ENCODE data around the gene NREP. TPM values are rescaled to one million over a fixed set of nuclear protein-coding genes. Genes with fewer than 3 reads are reported as not detected.
A peak's percentile ranks its signal among the peaks of the same experiment; 100 is the strongest.

The NREP gene, protein sequence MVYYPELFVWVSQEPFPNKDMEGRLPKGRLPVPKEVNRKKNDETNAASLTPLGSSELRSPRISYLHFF
- total RNA-seq (2014; rRNA removed; shearing (Covaris generic)), result 143 and 152 TPM in 2 replicates

DNA sequence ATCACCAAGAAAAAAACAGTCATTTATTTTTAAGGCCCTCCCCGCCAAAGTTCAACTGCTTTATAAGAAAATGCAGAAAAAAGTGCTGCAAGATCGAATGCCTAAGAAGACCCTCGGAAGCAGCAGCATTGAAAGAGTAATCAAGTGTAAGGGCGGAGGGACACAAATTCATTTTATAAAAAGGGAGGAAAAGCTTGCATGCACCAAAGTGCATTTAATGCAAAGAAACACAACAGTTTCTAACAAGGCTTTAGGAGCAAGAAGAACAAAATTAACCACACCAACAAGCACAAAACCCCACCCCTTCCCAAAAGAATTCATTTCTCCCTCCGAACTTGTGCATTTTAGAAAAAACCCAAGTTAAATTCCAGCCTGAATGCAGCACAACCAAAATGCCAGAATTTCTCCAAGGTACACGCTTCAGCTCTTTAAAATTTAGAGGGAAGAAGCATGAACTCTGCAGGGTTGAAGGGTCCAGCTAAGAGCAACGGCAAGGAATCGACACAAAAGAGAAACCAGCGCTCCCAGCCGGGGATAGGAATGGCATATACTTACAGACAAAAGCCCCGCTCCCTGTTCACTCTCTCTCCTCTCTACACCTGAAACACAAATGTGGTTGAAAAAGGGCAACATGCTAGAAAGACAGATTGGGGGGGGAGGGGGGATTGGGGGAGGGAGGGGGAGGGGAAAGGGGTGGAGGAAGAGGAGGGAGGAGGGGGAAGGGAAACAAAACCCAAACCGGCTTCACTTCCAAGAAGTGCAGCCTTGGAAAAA is at the start of gene NREP:
NREP (minus strand) TSS at position 614 of the 774 bp plus-strand sequence. CDS start 1,422 bp downstream, outside the sequence.
- no peak for DNase-seq (ENCODE audit: low read depth)

DNA sequence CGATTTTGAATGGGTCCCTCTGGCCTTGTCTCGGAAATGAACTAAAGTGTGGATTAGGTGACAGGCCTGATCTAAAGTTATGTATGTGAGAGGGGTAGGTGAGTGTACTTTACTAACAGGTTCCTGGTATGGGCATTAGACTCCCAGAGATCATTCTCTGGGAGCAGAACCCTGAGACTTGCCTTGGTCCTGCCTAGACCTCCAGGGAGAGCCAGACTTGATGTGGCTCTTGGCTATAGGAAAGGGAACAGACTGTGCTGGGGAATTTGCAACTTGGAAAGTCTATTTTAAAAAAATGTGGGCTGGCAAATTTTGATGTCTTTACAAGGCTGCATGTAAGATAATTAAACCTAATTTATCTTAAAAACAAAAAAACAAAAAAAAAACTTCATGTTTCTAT is 49.8 kb upstream of the NREP start:
- no peak for DNase-seq (ENCODE audit: low read depth)

DNA sequence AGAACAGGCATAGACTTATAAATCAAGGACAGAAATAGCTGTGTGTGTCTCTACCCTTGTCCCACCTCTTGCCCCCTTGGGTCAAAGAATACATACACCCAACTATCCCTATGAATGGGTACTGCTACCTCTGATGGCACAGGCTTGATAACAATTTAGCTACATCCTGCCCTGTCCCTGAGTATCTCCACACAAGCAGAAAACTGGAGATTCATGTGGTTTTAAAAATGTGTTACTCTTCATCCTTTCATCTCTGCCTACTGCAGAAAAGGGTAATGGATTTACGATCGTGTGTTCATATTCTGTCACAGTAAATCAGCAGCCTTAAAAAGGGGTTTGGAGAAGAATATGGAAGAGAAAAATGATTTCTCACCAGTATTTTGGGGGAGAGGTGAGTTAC is 49.2 kb upstream of the NREP start:
- no peak for DNase-seq (ENCODE audit: low read depth)

DNA sequence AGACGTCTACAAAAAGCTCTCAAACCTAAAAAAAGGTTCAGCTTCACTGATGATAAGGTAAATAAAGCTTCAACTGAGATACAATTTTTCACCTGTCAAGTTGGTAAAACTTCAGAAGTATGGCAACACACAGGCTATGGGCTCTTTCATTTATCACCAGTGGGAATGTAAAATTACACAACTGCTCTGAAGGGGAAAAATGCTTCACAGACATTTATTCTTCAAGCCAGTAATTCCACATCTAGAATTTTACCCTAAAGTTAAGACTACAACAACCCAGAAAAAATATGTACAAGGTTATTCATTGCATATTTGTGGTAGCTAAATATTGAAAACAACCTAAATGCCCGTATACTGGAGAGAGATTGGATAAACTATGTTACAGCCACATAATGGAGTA is 48.1 kb upstream of the NREP start:
- no peak for DNase-seq (ENCODE audit: low read depth)

DNA sequence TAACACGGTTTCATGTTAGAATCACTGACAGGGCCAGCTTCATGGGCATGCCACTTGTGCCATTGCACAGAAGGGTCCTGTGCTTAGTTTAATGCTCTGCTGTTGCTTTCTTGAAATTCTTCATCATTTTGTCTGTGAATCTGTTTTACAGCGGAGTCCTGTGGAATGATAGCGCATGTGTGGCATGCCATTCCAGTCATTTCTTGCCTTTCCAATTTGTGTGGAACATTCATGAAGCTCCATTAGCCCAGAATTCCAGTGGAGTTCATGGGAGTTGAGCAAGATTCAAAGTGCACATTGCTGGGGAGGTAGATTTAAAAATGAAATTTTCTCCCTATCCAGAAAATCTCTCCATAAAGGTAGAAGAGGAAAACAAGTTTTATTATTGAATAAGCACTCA is 43.4 kb upstream of the NREP start:
- no peak for DNase-seq (ENCODE audit: low read depth)

DNA sequence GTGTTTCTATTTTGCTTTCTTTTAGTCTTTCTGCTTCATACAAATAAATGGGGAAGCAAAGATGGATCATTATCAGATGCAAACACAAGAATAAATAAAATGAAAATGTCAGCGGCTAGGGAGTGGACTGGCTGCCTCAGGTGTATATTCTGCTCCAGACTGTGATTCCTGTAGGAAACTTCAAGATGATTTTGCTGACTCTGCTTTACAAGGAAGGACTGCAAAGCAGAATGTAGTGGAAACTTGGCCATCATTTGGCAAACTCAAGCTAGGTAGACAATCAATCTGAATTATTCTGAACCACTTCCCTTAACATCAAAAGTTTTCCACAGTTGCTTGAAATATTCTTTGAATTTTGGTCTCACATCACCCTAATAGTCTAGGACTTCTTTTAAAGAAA is 38.1 kb upstream of the NREP start:
- no peak for DNase-seq (ENCODE audit: low read depth)

DNA sequence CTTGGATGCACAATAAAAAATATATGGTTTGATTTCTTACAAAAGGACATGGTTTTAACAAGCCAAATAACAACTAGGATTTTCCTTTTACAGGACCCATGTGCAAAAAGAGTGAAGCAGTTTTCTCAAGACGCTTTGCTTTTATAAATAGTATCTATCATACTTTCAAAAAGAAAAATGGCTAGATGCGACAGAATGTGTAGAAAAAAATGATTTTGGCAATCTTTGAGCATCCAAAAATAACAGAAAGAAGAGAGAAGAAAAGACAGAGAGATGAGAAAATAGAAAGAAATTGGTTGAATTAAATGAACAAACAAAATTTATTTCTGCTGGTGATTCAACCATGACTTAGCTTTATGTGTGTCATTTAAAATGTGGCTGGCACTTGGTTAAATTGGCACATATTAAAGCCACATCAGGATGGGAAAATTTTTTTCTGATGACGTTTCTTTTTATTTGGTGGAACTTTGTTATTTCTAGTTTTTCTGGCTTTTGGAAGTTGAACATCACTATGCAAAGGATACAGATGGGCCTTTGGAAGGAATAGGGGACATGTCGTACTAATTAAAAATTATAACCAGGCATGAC is 35.6 kb upstream of the NREP start:
- peak; percentile 79 for DNase-seq (ENCODE audit: low read depth)

DNA sequence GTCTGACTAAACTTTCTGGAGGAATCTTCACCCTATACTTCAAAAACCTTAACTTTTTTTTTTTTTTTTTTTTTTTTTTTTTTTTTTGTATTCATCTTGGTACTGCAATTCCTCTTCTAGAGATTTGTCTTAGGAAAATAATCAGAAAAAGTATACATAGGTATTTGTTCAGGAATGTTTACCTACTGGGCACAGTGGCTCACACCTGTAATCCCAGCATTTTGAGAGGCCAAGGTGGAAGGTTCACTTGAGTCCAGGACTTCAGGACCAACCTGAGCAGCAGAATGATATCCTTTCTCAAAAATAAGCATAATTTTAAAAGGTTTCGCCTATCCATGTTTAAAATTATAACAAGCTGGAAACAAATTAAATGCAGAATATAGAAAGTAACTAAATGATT is 33.3 kb upstream of the NREP start:
- DNase-seq (ENCODE audit: low read depth), result no peak

DNA sequence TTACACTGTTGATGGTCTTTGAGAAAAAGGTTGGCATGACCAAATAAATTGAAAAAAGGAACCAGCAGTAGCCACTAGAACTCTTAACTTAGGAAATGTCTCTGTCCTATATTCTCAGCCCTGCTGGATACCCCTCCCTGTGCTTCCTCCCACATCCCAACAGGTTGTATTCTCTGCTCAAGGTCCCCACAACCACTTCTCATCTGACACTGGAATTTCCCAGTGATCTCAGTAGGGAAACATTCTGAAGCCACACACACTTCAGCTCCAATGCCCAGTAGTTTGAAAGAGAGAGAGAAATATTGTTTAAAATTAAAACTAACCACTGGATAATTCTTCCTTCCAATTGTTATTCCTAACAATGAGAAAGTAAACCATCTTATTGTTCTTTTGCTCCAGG is 30.0 kb upstream of the NREP start:
- peak; percentile 21 for DNase-seq (ENCODE audit: low read depth)

DNA sequence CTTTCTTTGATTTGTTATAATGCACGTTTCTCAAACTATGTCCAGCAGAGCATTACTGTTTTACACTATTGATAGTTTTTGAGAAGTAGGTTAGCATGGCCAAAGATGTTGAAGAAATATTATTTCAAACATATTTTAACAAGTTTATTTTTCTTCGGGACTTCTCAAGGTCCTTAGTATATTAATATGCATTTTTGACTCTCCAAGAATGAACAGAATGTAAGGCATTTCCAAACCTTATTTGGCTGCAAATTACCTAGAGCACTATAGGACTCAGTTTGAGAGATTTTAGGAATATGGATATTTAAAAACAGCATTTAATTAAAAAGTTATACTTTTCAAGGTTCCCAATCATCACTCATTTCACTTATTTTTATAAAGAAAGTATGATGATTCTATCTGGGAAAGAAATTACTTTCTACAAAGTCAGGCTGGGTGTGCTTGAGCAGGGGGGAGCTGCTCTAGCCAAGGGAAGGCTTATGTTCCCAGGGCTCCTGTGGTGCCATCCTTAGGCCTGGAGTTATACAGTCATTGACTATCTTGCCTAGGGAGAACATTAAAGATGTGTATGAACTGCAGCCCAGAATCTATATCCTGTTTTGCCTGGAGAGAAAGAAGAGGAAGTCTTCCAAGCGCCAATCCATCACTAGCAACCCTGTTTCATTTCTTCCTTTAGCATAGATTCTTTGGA is 27.6 kb upstream of the NREP start:
- DNase-seq (ENCODE audit: low read depth), result no peak

DNA sequence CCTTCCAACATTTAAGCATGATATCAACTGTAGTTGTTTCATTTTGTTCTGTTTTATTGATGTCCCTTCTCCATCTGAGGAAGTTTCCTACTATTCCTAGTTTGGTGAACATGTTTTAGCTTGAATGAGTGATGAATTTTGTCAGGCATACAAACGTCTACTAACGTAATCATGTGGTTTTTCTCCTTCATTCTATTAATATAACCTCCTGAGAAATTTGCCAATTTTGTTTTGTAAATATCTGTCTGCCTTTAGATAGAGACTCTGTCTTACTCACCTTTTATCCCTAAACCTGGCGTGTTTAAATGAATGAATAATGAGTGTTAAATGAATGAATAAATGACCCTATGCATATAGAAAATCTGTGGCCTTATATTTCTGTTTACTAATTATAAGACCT is 26.5 kb upstream of the NREP start:
- no peak for DNase-seq (ENCODE audit: low read depth)

DNA sequence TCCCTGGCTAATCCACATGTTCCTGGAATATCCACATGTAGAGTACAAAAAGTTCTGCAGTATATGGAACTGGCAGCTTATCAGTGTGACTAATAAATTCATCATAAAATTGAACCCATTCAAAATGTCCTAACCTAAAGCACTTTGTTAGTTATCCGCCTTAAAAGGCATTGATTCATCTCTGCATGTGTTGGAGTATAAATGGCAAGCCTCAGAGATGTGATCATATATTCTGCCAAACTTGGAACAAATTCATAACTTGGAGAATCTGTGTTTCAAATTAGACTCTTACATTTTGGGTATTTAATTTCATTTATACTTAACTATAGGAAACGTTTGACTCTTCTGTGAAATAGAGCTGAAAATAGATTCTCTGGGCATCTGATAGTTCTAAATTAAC is 25.2 kb upstream of the NREP start:
- no peak for DNase-seq (ENCODE audit: low read depth)

DNA sequence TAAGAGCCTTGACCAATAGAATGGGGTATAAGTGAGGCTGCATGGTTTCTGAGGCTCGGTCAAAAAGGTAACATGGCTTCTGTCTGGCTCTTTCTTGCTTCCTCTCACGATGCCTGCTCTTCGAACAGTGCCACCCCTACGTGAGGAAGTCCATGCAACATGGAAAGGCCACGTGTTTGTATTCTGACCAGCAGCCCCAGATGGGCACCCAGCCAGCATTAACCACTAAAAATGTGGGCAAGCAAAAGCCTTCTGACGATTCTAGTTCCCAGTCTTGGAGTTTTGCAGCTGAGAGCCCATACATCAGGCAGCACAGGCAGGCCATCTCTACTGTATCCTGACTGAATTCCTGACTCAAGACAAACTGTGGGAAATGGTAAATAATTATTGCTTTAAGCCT is 24.2 kb upstream of the NREP start:
- peak; percentile 83 for DNase-seq (ENCODE audit: low read depth)

DNA sequence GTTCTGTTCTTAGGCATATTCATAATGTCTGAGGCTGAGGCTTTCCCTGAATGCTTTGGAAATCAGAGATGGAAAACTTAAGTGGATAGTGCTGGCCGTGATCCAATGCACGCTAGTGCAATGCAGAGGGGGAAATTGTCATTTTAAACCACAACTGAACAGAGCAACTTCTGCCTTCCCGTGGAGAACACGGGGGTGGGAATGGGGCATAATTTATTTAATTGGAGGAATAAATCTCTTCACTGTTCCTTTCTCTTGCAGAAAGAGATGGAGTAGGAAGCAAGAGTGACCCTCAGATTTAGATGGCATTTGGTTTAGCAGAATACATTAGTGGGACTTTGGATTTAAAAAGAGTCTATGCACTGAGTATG is 22.9 kb upstream of the NREP start:
- peak; percentile 33 for DNase-seq (ENCODE audit: low read depth)

DNA sequence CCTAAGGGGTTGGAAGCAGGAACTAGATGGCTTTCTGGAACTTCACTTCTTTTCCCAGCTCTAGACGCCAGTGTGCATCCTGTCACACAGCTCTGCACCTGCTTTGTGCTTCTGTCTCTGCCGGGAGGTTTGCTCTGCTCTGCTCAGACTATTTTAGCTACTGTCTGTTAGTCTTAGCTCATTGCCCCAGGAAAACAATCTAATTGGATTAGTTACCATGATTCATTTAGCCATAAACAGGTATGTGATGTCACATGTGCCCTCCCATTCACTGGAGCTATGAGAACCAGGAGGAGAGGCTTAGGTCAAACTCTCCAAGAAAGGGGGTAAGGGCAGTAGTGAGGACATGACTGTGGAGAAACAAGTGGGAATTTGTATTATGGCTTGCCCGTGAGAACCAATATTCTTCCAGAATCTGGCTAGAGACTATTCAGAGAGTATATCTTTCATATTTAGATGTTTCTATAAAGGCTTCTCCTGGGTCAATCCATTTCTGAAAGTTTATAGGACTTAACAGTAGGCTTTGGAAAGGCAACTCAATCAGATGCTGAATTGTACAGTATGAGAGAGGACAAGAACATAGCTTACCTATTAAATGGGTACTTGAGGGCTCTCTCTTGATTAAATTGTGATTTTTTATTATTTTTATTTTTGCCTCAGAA is 22.4 kb upstream of the NREP start:
- DNase-seq (ENCODE audit: low read depth), result peak; percentile 56

DNA sequence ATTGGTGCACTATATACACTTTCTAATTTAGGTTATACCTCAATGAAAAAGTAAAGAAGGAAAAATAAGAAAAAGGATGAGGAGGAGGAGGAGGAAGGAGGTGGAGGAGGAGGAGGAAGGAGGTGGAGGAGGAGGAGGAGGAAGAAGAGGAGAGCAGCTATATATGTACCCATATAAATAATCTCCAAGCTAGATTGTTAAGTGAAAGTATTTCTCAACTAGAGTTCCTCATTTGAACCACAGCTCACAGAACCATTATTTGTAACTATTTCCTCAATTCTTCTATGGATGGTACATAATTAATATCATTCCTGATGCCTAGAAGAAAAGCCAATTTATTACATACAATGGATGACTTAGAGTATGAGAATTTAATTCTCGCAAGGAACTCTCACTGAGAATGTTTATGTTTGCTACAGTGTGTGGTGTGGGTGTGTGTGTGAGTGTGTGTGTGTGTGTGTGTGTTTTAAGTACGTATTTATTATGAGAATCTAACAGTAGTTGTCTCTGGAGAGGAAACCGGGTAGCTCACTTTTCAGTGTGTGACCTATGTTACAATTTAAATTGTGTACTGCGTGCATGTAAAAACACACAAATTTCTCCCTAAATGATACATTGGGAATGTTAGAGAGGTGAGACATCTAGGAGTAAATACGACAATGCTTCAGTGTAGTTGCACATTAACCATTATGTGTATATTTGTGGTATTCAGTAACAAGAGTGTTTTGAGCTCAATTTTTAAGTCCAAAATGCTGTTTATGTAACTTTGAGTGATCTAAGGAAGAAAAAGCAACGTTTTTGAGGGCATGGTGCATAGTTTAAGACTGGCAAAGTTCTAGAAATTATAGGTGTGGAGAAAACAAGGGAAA is 20.2 kb upstream of the NREP start:
- DNase-seq (ENCODE audit: low read depth), result no peak

DNA sequence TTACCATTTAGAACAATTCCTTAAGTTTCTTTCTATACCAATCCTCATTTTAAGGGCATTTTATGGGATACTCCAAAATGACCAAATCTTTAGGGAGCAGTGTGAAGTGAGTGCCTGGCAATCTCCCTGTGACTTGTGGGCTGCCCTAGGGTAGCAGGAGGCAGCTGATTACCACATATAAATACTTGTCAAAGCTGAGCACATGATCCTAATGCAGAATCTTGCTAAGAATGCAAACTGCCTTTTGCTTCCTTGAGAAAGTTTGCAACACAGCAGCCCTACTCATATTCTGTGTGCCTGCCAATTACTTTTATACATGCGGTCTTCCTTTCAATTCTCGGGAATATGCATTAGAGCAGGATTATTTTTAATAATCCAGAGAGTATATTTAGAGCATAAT is 18.2 kb upstream of the NREP start:
- peak; percentile 58 for DNase-seq (ENCODE audit: low read depth)

DNA sequence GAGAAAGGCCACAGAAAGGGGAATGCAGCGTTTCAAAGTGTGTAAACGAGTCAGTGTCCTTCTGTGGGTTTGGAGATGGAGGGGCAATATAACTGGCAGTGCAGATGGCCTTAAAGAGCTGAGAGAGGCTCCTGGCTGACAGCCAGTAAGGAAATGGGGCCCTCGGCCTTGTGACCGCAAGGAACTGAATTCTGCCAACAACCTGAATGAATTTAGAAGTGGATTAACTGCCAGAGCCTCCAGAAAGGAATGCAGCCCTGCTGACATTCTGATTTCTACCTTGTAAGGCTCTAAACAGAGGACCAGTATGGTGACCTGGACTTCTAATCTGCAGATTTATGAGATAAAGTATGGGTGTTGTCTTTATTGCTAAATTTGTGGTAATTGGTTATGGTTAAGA is 17.5 kb upstream of the NREP start:
- DNase-seq (ENCODE audit: low read depth), result peak; percentile 95

DNA sequence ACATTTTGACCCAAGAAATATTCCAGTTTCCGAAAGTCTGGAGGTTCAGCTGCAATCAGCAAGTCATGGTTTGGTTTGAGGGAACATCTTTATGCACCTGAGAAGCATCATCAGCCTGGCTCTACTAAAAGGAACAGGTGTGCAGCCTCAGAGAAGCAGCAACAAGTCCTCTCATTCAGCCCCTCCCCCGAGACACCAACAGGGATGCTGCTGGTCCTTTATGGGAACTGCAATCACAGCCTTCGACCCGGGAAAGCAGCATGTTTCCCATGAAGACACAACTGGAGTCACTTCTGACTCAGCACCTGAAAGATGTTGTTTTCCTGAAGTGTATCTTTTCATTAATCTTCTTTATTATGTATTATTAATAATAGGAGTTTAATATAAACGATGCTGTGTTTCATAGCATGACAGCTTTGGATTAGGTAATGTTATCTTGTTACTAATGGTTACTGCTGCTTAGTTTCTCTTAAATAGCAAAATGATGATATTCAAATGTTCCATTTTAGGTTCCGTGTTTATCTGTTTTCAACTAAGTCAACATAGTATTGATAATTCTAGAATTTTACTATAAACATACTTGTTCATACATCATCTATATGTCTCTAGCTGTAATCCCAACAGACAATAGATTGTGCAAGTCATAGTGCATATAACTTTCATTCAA is 15.6 kb upstream of the NREP start:
- DNase-seq (ENCODE audit: low read depth), result peak; percentile 44

DNA sequence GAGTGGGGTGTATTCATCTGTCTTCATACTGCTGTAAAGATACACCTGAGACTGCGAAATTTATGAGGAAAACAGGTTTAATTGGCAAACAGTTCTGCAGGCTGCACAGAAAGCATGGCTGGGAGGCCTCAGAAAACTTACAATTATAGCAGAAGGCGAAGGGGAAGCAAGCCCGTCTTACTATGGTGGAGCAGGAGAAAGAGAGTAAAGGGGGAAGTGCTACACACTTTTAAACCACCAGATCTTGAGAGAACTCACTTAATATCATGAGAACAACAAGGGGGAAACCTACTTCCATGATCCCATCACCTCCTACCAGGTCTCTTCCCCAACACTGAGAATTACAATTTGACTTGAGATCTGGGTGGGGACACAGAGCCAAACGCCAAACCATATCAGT is 12.5 kb upstream of the NREP start:
- no peak for DNase-seq (ENCODE audit: low read depth)

Measured in M059J (cell line).